IPS-15b (cell line): ENCODE measurements around the gene CEP41.

Experiments used
- H3K27me3 ChIP-seq: one replicate; pipeline ENCODE4 v1.6.1; 2013; ENCODE audit warnings: low read length; ENCODE audit not compliant: control insufficient read depth, insufficient read depth
- H3K36me3 ChIP-seq: one replicate; pipeline ENCODE4 v1.6.1; 2013; ENCODE audit warnings: low read length; ENCODE audit not compliant: control insufficient read depth, insufficient read depth
- H3K4me1 ChIP-seq: one replicate; pipeline ENCODE4 v1.6.1; 2013; ENCODE audit warnings: mild to moderate bottlenecking, low read length; ENCODE audit not compliant: control insufficient read depth, insufficient read depth
- H3K4me3 ChIP-seq: one replicate; pipeline ENCODE4 v1.5.1; 2013; ENCODE audit warnings: low read depth, low read length
- H3K9ac ChIP-seq: one replicate; pipeline ENCODE4 v1.6.1; 2013; ENCODE audit warnings: low read depth, mild to moderate bottlenecking, low read length
- H3K9me3 ChIP-seq: one replicate; pipeline ENCODE4 v1.6.1; 2013; ENCODE audit warnings: mild to moderate bottlenecking, low read length; ENCODE audit not compliant: control insufficient read depth, insufficient read depth

Gene CEP41

DNA sequence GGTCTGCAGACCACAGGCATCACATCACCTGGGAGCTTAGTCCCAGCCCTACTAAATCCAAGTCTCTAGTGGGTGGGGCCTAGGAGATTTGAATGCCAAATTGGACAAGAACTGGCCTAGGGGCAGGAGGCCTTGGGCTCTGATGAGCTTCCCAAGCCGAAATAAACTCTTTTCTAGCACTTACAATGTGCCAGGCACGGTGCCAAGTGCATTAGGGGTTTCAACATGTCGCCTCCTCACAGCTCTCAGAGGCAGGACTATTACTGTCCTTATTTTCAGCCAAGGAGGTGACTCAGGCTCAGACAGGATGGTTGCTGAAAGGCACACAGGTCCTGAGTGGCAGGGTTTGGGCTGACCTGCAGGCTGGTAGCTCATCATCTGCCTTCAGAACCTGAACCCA lies 69.8 kb downstream of the CEP41 start:
- H3K9me3 ChIP-seq: peaks cover 1% of the 10 kb centered on the region
- no peaks in the 10 kb centered on the region for H3K4me1 ChIP-seq
- H3K27me3 ChIP-seq: no peaks in the 10 kb centered on the region
- H3K36me3 ChIP-seq: no peaks in the 10 kb centered on the region
- no peak overlapping the region for H3K4me3 ChIP-seq
- no peak overlapping the region for H3K9ac ChIP-seq

DNA sequence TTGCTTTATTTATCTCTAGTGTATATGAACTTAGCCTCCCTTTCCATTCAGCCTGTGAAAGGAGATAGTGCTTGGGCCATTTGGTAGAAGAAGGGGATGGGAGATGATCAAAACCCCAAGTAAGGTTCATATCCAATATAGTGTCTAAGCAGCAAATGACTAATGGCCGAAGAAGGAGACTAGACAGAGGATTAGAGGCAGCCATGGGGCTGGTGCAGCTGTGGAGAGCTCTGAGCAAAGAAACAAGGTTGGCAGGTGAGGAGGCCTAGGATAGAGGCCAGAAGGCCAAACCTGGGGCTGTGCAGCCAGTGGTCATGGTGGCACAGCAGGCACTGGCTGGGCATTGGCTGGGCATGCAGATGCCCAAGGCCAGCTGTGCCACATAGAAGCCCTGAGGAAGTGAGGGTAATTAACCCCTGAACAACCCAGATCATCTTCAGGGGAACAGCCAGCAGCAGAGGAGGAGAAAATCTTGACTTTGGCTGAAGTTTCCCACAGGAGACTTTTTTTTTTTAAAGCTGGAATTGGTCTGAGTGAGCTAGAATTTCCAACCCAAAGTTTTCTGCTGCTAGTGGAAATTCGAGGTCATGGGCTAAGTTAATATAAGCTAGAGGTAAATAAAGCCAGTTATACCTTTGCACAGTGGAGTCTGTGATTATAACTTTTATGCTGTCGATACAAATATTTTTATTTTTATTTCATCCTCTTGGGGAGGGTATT lies 70.8 kb downstream of the CEP41 start:
- H3K27me3 ChIP-seq: no peaks in the 10 kb centered on the region
- no peaks in the 10 kb centered on the region for H3K36me3 ChIP-seq
- H3K4me3 ChIP-seq: no peak overlapping the region
- no peaks in the 10 kb centered on the region for H3K9me3 ChIP-seq
- no peak overlapping the region for H3K9ac ChIP-seq
- peaks cover 4% of the 10 kb centered on the region for H3K4me1 ChIP-seq

DNA sequence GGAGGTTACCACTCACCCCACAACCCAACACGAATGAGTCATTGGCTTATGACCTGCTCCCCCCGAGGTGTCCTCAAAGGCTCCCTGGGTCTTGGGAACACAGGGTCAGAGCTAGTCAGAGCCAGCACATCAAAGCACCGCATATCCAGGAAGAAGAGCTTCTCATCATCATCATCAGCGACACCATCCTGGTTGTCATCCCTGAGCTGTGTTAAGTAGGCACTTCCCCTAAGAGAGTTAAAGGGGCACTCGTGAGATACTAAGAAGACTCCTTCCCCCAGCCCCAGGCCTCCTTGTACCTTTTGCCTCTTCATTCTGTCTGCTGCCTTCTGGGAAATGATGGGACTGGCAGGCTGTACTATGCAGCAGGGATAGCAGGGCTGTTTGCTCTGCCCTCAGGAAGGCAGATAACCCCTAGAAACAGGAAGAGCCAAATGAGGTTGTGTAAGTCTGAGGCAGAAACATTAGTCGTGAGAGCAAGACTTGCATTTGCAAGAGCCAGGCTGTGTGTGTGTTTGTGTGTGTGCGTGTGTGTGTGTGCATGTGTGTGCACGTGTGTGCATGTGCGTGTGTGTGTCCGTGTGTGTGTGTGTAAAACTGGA lies 71.6 kb downstream of the CEP41 start:
- H3K4me1 ChIP-seq: peaks cover 5% of the 10 kb centered on the region
- H3K9ac ChIP-seq: no peak overlapping the region

DNA sequence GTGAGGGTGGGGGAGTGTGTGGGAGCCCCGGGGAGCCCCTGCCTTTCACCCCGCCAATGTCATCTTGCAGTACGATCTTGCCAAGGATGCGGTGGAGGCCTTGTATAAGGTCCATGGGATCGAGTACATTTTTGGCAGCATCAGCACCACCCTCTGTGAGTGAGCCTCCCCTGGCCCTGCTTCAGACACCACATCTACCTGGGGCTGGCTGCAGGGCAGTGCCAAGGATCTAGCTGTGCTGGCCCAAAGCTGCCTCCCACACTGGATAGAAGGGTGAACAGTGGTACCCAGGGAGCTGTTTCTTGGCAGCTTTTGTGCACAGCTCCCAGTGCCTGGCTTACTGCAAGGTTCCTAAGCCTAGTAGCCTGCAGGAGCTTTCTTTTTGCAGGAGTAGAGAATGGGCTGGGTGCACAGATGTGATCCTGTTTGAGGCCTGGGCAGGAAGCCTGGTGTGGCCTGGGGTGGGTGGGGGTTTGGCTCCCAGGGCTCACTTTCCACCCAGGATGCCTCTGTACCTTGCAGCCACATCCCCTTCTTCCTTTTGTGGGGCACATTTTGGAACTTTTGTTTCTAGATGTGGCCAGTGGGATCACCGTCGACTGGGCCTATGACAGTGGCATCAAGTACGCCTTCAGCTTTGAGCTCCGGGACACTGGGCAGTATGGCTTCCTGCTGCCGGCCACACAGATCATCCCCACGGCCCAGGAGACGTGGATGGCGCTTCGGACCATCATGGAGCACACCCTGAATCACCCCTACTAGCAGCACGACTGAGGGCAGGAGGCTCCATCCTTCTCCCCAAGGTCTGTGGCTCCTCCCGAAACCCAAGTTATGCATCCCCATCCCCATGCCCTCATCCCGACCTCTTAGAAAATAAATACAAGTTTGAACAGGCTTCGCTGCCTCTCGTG lies 72.7 kb downstream of the CEP41 start:
- peaks cover 5% of the 10 kb centered on the region for H3K4me1 ChIP-seq
- H3K36me3 ChIP-seq: no peaks in the 10 kb centered on the region
- H3K27me3 ChIP-seq: no peaks in the 10 kb centered on the region
- no peak overlapping the region for H3K4me3 ChIP-seq
- no peaks in the 10 kb centered on the region for H3K9me3 ChIP-seq
- H3K9ac ChIP-seq: no peak overlapping the region

More for the DNA sequence above, 71.6 kb downstream of the CEP41 start:
- Histone ChIP-seq H3K36me3 (no peaks in the 10 kb centered on the region), H3K27me3 (no peaks in the 10 kb centered on the region), H3K4me3 (no peak overlapping the region), H3K9me3 (no peaks in the 10 kb centered on the region)

DNA sequence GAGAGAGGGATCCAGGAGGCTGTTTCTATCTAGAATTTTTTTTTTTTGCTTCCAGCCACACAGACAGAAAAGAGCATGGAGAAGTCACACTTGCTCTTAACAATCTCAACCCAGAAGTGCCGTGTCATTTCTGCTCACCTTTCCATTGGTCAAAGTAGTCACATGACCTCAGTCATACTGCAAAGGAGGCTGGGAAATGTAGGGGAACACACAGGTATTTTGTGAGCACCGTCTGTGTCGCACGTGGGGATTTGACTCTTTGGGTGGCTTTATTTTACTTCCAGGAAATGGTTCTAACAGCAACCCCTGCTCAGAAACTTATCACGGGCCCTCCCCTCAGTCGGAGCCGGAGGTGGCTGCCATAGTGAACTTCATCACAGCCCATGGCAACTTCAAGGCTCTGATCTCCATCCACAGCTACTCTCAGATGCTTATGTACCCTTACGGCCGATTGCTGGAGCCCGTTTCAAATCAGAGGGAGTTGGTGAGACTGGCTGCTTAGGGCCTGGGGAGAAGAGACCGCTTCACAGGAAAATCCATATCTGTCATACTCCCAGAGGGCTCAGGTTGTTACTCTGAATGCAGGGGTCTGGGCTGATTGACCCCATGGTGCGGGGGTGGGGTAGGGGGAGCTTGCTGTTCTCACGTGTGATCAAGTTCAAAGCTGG lies 73.6 kb downstream of the CEP41 start:
- H3K9ac ChIP-seq: no peak overlapping the region
- H3K27me3 ChIP-seq: no peaks in the 10 kb centered on the region
- no peaks in the 10 kb centered on the region for H3K9me3 ChIP-seq
- H3K36me3 ChIP-seq: no peaks in the 10 kb centered on the region
- H3K4me1 ChIP-seq: peaks cover 5% of the 10 kb centered on the region
- H3K4me3 ChIP-seq: no peak overlapping the region

DNA sequence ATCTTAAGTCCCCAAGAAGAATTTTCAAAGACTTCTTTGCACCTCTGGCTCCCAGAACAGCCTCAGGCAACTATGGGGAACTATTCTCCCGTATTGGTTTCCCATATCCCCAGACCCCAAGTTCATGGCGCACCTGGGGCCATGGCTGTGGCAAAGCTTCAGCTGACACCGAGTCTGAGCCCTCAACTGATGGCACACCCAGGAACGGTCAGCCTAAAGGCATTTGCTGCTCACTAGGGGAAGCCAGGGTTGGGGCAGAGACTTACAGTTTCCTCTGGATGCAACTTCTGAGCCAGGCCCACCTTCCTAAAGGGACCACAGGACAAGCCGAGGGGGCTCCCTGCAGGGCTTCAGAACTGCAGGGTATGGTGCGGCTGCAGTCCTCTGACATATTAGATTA lies 74.3 kb downstream of the CEP41 start:
- Histone ChIP-seq H3K36me3 (no peaks in the 10 kb centered on the region), H3K4me1 (peaks cover 5% of the 10 kb centered on the region), H3K4me3 (no peak overlapping the region), H3K27me3 (no peaks in the 10 kb centered on the region), H3K9ac (no peak overlapping the region), H3K9me3 (no peaks in the 10 kb centered on the region)

GRCh38 chr7:130365511-130366441 lies 75.0 kb downstream of the CEP41 start:
- Histone ChIP-seq H3K9me3 (no peaks in the 10 kb centered on the region), H3K9ac (no peak overlapping the region), H3K4me1 (peaks cover 5% of the 10 kb centered on the region), H3K27me3 (no peaks in the 10 kb centered on the region), H3K4me3 (no peak overlapping the region), H3K36me3 (no peaks in the 10 kb centered on the region)

DNA sequence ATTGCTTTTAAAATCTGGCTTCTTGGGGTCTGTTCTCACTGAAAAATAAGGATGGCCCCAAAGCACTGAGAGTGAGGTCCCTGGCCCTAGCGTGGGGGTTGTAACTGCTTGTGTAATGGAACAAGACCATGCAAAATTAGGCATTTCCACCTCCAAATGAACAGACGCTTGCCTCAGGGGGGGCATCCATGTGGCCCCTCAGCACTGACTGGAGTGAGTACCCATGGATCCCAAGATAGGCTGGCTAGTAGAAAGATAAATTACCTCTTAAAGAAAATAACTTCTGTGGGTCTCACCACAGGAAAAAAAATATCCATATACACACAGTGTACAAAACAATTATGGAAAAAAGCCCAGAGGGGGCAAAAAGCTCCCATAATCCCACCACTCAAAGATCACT lies 75.7 kb downstream of the CEP41 start:
- Histone ChIP-seq H3K9ac (no peak overlapping the region), H3K27me3 (no peaks in the 10 kb centered on the region), H3K36me3 (no peaks in the 10 kb centered on the region), H3K4me3 (no peak overlapping the region), H3K9me3 (no peaks in the 10 kb centered on the region), H3K4me1 (peaks cover 5% of the 10 kb centered on the region)

GRCh38 chr7:130364451-130364850 lies 76.4 kb downstream of the CEP41 start:
- no peak overlapping the region for H3K4me3 ChIP-seq
- H3K9ac ChIP-seq: no peak overlapping the region
- peaks cover 5% of the 10 kb centered on the region for H3K4me1 ChIP-seq
- H3K36me3 ChIP-seq: no peaks in the 10 kb centered on the region
- H3K27me3 ChIP-seq: no peaks in the 10 kb centered on the region
- H3K9me3 ChIP-seq: no peaks in the 10 kb centered on the region

DNA sequence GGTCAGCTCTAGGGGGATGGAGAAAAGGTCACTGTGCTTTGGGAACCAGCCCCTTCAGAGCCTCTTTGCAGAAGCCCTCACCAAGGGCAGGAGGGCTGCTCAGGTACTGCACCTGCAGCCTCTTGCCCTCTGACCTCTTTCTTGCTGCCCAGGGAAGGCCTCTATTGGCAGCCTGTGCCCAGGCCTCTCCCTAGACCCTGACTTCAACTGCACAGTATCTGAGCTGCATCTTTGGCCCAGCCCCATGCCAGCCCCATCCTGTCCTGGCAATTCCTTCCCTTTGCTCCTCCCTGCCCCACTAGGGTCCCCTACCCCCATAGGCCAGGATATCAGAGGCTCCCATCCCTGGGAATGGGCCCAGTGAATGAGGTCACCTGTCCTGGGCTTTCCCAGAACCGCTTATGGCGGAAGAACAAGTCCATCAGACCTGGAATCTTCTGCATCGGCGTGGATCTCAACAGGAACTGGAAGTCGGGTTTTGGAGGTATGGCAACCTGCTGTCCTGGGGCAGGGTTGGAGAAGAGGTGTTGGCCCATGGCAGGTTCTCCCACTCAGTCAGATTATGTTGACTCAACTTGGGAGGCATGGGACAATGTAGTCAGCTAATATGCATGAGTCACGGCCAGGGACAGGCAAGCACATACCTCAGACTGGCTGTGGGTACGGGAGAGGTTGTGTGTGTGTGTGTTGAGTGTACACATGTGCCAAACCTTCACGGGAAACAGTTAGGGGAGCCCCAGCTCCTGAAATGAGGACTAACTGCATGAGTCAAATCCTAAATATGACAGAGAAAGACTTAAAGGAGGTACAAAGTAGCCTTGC lies 77.6 kb downstream of the CEP41 start:
- H3K9ac ChIP-seq: no peak overlapping the region
- no peak overlapping the region for H3K4me3 ChIP-seq
- peaks cover 5% of the 10 kb centered on the region for H3K4me1 ChIP-seq
- H3K36me3 ChIP-seq: peaks cover 3% of the 10 kb centered on the region
- no peaks in the 10 kb centered on the region for H3K27me3 ChIP-seq
- no peaks in the 10 kb centered on the region for H3K9me3 ChIP-seq
